ENCODE measurements around the gene SH3TC1.

Gene SH3TC1

GRCh38 chr4:8181844-8182243 is 17.2 kb upstream of the SH3TC1 start:
- no peak for DNase-seq

GRCh38 chr4:8182294-8182693 is 16.8 kb upstream of the SH3TC1 start:
- DNase-seq = no peak

- DNase-seq = no peak
These were observed 16.0 kb upstream of the SH3TC1 start for GRCh38 chr4:8182858-8183725.

- no peak for DNase-seq
These were observed 15.0 kb upstream of the SH3TC1 start for GRCh38 chr4:8184061-8184460.

GRCh38 chr4:8185295-8185694 is 13.8 kb upstream of the SH3TC1 start:
- DNase-seq = no peak

- DNase-seq = no peak
These were observed 13.2 kb upstream of the SH3TC1 start for GRCh38 chr4:8185930-8186329.

GRCh38 chr4:8188085-8188484 is 11.0 kb upstream of the SH3TC1 start:
- no peak for DNase-seq

GRCh38 chr4:8188743-8189550 is 10.1 kb upstream of the SH3TC1 start:
- no peak for DNase-seq

GRCh38 chr4:8189551-8190466 is 9.3 kb upstream of the SH3TC1 start:
- no peak for DNase-seq

GRCh38 chr4:8191136-8191747 is 7.8 kb upstream of the SH3TC1 start:
- DNase-seq = no peak

GRCh38 chr4:8192748-8193738 is 6.0 kb upstream of the SH3TC1 start:
- no peak for DNase-seq

- no peak for DNase-seq
These were observed 4.5 kb upstream of the SH3TC1 start for GRCh38 chr4:8194306-8195242.

- no peak for DNase-seq
These were observed 3.7 kb upstream of the SH3TC1 start for GRCh38 chr4:8195431-8195830.

- no peak for DNase-seq
These were observed 3.1 kb upstream of the SH3TC1 start for GRCh38 chr4:8195841-8196458.

- no peak for DNase-seq
These were observed 1.6 kb upstream of the SH3TC1 start for GRCh38 chr4:8197521-8197920.

GRCh38 chr4:8198206-8198905 is 734 bp upstream of the SH3TC1 start:
- DNase-seq = no peak

- DNase-seq = no peak
These were observed 658 bp downstream of the SH3TC1 start for GRCh38 chr4:8199594-8200301.

- no peak for DNase-seq
These were observed 1.3 kb downstream of the SH3TC1 start for GRCh38 chr4:8200302-8200975.
